ENCODE data around the gene IRAK1.

- TF ChIP-seq CTCF (IDR thresholded peaks at IDR 0.05; ENCODE audit: low read length) (no peak), EZH2 (optimal IDR thresholded peaks at IDR 0.05; ENCODE audit: low read depth, low read length) (no peak)
Measured at GRCh38 chrX:154004315-154004714, 15.4 kb downstream of the IRAK1 start.

All from MM.1S (cell line).